ENCODE data around the gene TECR.

TECR gene

DNA sequence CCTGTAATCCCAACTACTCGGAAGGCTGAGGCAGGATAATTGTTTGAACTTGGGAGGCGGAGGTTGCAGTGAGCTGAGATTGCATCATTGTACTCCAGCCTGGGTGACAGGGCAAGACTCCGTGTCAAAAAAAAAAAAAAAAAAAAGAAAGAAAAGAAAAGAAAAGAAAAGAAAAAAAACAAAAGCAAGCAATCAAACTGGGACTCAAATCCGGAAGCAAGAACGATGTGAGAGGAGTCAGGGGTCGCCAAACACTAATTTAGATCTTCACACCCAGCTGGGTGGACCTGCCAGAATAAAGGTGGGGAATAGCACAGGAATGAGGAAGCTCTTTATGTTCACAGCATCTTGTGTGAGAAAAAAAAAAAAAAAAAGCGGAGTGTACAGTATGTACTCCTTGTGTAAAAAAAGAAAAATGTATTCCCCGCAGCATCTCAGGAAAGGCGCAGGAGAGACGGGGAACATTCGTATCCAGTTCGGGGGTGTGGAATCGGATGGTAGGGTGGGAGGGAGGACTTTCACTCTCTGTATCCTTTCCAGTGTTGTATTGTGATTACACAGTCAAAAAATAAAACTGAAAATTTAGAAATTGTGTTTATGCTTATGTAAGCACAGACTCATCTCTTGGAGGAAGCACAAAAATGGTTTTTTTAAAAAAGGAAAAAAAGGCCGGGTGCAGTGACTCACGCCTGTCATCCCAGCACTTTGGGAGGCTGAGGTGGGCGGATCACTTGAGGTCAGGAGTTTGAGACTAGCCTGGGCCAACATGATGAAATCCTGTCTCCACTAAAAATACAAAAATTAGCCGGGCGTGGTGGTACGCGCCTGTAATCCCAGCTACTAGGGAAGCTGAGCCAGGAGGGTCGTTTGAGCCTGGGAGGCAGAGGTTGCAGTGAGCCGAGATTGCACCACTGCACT, 18.8 kb upstream of the TECR start:
- DNase-seq = no peak

- no peak for DNase-seq
These were observed 18.2 kb upstream of the TECR start for GRCh38 chr19:14511229-14511593.

DNA sequence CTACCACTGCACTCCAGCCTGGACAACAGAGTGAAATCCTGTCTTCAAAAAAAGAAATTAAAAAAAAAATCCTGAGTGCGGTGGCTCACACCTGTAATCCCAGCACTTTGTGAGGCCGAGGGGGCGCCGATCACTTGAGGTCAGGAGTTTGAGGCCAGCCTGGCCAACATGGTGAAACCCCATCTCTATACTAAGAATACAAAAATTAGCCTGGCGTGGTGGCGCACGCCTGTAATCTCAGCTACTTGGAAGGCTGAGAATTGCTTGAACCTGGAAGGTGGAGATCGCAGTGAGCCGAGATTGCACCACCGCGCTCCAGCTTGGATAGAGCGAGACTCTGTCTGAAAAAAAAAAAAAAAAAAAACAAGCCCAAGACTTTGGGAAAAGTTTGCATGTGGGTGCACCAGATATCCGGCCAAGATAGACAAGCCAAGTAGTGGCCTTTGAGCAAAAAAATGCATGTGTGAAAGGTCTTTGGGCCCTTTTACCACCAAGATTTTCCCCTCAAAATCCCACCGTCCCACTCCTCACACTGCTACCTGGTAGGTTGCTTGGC, 16.9 kb upstream of the TECR start:
- DNase-seq = no peak

DNA sequence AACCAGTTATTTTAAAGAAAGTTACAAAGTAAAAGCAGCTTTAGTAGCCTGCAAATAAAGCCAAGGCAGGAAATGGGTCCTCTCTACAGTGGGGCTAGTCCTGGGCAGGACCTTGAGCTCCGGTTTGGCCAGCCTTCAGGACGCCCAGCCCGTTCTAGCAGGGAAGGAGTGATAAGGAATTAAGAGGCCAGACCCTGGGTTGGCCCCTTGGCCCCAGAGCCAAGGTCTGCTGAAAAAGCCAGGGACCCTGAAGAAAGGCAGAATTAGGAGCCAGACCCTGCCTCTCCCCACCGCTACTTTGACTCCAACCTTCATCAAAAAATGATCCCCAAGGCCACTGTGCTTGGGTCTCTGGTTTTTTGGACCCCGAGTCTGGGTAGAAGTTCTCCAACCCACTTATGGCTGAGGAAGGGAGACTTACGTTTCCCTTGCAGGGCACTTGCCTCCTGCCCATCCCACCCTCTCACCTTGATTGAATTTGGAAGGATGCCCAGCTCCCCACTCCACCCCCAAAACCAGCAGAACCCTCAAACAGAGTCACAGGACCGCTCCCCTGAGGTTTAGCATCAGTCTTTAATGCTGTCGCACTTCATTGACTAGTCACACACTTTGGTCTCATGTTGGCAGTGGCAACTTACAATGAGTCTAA, 15.1 kb upstream of the TECR start:
- no peak for DNase-seq

DNA sequence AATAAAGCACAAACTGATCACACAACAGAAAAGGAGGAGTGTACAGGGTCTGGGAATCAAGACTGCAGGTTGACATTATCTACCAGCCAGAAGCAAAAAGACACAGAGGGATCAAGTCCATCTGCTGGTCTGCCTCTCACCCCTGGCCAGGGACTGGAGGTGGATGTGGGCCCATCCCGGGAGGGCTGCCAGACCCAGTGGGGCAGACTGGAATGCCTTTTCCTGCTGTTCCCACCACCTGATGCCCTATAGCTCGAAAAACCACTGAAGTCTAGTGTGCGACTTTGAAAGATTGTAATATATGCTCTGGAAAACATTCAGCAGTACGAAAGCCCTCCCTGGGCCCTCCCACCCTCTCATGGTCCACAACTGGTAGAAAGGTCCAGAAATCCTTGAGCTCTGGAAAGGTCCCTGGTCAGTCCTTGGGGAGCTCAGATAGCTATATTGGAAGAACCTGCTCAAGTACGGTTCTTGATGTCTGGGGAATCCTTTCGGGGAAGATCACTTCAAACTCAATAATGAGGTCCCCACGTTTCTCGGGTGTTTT, 13.8 kb upstream of the TECR start:
- DNase-seq = no peak

- DNase-seq = no peak
These were observed 13.3 kb upstream of the TECR start for GRCh38 chr19:14516048-14516534.

- DNase-seq = no peak
These were observed 12.5 kb upstream of the TECR start for GRCh38 chr19:14516746-14517438.

GRCh38 chr19:14517446-14517839, 12.0 kb upstream of the TECR start:
- DNase-seq = no peak

DNA sequence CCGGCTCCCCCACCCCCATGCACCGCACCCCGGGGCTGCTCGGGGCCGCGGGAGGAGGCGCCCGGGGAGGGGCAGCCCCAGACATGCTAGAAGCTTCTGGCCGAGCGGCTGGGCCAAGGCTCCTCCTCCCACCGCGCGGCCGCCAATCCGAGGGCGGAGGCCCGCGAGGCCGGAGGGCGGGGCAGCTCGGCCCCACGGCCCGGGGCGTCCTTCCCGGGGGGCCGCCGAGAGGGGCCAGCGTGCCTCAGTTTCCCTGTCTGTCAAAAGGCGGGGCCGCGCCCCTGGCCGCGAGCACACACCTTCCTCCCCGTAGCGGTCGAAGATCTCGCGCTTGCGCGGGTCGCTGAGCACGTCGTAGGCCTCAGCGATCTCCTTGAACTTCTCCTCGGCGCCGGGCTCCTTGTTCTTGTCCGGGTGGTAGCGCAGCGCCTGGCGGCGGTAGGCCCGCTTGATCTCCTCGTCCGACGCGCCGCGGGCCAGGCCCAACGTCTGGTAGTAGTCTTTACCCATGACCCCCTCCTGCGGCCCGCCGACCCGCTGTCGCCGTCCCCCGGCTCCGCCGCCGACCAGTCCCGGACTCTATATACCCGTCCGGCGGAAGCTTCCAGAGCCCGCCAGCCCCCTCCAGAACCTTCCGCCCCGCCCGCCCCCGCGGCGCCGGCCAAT, 11.4 kb upstream of the TECR start, which contains the start of gene DNAJB1:
Gene DNAJB1 (minus strand): TSS at position 558 of the 666 bp plus-strand sequence. CDS start 48 bp downstream, at position 510.
- peak; percentile 66 for DNase-seq

GRCh38 chr19:14519245-14519859, 10.0 kb upstream of the TECR start:
- no peak for DNase-seq

- no peak for DNase-seq
These were observed 9.5 kb upstream of the TECR start for GRCh38 chr19:14519860-14520407.

DNA sequence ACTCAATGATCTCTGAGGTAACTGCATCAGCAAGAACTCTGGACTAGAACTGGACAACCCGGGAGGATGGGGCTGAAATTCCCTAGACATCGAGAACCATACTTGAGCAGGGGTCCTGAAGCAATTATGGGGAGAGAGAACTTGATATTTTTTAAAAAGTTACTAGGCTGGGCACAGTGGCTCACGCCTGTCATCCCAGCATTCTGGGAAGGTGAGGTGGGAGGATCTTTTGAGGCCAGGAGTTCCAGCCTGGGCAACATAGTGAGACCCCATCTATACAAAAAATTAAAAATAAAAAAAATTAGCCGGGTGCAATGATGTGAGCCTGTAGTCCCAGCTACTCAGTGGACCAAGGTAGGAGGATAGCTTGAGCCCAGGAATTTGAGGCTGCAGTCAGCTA, 8.9 kb upstream of the TECR start:
- no peak for DNase-seq

- no peak for DNase-seq
These were observed 3.7 kb upstream of the TECR start for GRCh38 chr19:14525729-14526128.

GRCh38 chr19:14526423-14526822, 3.0 kb upstream of the TECR start:
- no peak for DNase-seq

DNA sequence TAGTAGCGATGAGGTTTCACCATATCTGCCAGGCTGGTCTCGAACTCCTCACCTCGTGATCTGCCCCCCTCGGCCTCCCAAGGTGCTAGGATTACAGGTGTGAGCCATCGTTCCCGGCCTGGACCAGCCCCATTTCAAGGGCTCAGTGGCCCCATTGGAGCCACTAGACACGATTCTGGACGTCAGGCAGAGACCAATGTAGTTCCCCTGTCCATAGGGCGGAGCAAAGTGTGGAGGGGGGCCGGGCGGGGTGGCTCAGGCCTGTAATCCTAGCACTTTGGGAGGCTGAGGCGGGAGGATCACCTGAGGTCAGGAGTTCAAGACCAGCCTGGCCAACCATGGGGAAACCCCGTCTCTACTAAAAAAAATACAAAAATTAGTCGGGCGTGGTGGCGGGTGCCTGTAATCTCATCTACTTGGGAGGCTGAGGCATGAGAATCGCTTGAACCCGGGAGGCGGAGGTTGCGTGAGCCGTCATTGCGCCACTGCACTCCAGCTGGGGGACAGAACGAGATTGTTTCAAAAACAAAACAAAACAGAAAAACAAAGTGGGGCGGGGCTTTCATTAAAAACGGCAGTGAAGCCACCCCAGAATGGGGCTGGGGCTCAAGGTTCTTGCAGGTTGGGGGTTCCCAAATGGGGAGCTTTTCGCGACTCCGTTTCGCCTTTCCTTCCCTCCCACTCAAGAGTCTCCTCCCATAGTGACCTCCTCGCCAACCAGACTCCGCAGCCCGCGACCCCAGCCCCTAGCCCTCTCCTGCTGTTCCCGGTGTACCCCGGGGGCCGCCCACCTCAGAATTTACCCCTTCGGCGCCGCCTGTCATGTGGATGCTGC, 758 bp upstream of the TECR start:
- DNase-seq = no peak

DNA sequence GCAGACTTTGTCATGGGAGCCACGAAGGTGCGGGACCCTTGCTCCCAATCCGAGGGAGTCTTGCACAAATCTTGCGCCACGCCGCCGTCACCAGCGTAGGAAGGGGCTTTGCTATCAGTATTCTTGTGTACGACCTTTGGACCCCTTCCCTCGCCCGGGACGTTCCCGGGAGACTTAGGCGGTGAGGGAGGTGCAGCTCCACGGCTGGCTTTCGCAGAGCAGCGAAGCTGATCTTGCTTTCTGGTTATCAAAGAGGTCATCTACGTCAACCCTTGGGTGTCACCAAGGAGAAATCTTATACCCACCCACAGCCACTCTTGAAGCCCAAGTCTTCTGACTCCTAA, 583 bp downstream of the TECR start:
- no peak for DNase-seq

GRCh38 chr19:14530506-14530905, 1.1 kb downstream of the TECR start:
- DNase-seq = no peak

- DNase-seq = no peak
These were observed 4.1 kb downstream of the TECR start for GRCh38 chr19:14533450-14533849.

DNA sequence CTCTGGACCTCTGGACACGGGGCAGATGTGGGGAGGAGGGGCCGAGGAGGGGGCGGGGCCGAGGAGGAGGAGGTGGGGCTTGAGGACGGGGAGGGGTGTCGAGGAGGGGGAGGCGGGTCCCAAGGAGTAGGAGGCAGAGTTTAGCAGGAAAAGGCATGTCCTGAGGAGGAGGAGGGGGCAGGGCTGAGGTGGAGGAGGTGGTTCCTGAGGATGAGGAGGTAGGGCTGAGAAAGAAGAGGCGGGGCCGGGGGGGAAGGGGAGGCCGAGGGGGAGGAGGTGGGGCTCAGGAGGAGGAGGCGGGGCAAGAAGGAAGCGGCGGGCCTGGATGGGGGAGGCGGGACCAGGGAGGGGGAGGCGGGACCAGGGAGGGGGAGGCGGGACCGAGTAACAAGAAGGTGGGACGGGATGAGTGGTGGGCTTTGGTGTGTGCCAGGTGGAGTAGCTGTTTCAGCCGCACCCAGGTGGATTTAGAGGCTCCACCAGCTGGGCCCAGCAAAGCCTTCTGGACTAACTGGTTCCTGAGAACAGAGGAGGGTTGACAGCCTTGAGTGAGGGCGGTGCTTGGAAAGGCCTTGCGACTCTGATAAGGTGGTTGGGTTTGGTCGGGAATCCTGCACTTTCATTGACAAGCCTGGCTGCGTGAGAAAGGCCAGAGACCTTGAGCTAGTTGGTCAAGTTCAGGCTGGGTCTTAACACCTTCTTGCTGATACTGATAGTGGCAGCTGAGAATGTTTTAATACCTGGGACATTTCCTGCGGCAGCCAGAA, 7.7 kb downstream of the TECR start:
- DNase-seq = peak; percentile 43

All from stimulated activated CD4-positive, alpha-beta T cell treated with anti-CD3 and anti-CD28 coated beads, Interleukin-12 subunit alpha, Interleukin-12 subunit beta, amount 100 ng/mL, for 4 hours (primary cell).